GM19455 (cell line): Measurements from ENCODE around the gene CNMD.

Experiments
- ATAC-seq: cut with Tn5 transposase; IDR thresholded peaks from one replicate; pipeline ENCODE4 v1.9.1; 2021; ENCODE audit not compliant: unreplicated experiment

The CNMD gene

DNA sequence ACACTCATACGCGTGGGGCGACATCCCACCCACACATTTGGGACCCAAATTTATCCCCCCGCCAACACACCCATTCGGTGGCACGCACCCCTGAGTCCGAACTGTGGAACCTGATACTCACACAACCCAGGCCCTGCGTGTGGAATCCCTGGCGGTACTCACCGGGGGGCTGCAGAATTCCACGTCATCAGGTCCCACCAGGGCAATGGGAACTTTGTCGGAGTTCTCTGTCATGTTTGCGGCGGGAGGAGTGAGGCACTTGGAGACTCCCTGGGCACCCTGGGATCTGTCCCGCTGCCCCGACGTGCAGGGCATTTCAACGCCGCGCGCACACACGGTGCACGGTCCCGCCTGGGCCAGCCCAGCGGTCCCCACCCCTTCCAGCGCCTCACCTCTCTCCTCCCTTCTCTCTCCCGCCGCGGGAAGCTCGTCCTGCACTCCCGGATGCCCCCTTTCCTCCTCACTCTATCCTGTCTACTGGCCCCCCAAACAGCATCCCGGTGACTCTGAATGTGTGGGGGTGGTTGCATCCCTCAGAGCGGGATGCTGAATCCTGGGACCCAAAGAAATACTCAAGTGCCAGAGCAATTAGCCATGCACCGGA is at the start of gene CNMD:
CNMD (minus strand) TSS at position 353 of the 604 bp plus-strand sequence; CDS start at position 234, 119 bp downstream.
- ATAC-seq, result no peak

DNA sequence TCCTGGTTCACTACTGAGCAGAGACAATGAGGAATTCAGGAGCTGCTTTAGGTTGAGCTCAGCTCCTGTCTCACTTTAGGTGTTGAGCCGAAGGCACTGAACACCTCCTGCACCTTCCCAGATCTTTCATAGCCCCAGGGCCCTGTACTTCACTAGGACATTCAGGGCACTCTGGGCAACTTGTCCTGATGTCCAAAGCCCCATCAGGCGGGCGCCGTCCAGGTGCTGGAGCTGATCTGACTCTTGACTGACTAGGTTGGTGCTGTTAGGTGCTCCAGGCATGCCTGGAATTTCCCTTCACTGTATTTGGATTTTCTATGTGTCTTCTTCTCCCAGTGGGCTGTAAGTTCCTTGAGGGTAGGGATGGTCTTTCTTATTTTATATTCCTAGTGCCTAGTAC is 48.4 kb upstream of the CNMD start:
- ATAC-seq, result no peak

DNA sequence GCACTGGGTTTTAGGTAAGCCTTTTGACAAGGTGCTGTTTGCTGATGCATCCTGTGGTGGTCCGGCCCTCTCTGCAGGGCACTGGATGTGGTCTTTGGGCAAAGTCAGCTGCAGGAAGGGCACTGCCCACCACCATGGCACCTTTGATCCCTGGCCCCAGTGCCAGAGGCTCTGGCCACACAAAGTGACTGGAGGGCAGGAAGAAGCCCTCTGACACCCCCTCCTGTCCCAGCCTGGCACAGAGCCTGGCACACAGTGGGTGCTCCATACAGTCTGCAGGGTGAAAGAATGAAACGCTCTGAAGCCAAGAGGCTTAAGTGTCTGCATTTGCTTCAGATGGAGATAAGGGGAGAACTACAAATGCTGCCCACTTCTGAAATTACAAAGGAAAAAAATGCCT is 47.6 kb upstream of the CNMD start:
- ATAC-seq, result no peak

DNA sequence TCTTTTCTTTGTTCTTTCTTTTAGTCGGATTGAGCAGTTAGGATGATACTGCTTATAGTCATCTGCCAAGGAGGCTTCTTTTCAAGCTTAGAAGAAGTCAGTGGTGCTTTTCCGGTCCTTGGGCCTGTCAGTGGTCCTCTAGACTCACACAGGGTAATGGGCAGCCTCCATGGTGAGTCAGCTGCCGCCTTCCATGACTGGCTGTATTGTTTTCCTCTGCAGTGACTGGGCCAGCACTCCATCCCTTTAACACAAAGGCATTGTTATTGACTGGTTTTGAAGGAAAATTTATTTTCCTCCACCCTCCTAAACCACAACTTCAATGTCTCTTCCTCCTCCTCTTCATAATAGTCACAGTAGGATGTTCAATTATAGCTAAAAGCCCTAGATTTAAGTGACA is 47.1 kb upstream of the CNMD start:
- no peak for ATAC-seq

DNA sequence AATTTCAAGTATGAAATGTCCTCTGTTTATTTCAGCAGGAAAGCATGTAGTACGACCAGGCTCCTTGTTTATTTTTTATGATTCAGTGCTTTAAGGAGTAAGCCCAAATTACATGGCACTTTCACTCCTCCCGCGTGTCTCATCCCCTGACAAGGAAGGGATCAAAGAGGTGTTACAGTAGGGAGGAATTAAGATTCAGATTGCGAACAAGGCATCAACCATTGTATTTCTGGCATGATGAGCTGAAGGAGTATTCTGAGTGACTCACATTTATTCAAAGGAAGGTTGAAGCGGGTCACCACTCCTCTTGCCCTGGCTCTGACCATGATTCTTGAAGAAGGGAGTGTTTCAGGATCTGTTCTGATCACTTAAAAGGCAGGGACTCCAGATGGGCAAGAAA is 46.1 kb upstream of the CNMD start:
- no peak for ATAC-seq

DNA sequence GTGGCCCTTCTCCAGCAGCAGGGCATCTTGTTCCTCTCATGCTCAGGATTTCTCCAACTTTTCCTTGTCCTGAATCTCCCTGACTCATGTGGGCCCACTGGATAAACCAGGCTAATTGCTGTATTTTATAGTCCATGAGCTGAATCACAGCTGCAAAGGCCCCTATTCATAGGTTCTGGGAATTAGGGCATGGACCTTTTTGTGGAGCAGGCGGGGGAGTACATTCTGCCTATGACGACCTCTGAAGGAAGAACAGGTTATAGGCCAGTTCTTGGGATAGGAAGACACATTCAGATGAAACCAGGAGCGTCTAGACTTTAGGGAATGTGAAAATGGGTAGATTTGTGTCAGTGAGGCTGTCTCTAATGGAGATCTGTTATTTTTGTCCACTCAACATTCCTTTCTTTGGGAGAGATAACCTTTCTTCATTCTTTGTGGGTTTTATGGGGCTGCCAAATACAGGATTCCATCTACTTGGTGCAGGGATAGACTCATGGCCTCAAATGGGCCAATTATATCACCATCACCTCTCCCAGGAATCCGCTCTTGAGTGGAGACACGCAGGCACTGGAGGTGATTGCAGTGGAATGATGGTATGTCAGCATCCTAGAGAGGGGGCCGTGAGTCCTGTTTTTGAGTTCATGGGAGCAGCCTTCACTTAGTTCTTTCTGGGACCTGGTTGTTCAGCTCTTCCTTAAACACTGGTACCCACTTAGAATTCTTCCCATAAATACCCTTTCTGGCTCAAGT is 45.1 kb upstream of the CNMD start:
- ATAC-seq, result no peak

DNA sequence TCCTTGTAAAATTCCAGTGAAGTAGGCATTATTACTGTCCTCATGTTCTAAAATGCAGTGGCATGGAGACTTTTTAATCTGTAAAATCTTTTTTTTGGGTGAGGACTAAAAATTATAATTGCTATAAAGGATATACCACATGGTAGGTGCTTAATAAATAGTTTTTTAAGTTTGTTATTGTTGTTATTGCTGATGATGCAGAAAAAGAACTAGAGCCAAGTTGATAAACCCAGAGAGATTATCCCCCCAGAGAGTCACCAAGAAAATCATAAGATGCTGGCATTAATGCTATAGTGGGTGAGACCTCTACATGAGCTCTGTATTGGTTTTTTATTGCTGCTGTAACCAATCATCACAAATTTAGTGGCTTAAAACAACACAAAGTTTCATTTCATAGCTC is 44.3 kb upstream of the CNMD start:
- ATAC-seq, result no peak

DNA sequence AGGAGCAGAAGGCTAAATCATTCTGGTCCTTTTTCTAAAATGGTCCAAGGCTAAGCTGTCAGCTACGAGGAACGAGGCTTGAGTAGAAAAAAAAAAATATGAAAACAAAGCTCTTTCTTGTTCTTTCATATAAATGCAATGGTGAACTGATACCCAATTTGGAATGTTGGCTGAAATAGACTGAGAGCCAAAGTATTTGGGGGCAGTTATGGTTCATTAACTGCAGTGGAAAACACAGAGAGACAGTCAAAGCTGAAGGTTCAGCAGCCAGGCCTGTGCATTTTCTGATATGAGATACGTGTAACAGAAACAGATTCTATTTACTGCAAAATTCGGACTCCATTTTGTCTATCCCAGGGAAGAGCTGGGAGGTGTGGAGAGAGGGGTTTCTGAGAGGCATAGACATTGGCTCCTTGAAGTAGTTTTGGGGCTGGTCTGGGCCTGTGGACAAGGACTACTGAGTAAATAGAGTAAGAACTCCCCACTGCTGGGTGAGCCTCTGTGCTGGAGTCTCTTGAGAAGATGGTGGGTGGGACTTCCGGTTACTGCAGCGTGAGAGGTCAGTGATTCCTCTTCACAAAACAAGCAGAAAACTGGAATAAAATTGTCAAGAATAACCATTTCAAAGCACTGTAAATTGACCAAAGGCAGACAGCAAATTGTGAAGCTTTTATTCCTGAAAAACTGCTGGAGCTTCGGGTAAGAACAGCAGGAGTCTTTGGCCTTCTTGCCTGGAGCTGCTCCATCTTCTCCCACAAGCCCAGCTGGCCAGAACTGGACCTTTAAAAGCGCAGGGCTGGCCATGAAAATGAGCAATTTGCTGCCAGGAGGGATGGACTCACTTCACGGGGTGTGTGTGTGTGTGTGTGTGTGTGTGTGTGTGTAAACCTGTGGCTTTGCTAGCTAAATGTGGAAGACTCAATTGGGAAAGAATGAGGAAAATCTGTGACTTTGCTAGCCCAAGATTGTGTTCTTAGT is 43.1 kb upstream of the CNMD start:
- no peak for ATAC-seq

DNA sequence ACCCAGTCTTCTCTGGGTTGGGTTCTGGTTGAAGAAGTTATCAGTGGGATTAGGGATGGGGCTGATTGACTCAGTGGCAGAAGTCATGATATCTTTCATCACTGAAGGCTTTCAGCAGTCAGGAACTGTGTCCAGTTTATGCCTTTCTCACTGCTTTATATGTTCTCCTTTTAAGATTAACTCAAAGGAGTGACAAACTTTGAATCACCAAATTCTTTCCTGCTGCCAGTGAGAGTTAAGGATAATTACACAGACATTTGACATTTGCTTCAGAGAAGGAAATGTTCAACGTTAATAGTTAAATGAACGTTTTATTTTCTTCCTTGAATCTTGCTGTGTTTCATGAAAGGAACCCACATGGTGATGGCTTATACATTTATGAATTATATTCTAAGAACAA is 41.0 kb upstream of the CNMD start:
- ATAC-seq, result no peak

DNA sequence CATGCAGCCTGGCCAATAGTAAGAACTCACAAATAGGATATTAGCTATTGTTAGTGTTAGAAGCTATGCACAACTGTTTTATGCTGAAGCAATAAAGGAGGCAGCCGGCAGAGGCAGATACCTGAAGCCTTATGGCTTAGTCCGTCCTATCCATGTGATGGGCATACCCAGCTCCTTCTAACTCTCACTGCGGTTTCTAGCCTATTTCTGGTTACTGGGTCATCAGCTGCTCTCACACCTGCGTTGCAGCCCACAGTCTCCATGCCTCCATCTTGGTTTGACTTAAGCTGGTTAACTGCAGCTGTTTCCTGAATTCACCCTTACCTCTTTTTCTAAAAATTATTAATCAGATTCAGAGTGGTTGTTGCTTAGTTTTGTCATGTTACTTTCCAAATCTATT is 40.5 kb upstream of the CNMD start:
- no peak for ATAC-seq

DNA sequence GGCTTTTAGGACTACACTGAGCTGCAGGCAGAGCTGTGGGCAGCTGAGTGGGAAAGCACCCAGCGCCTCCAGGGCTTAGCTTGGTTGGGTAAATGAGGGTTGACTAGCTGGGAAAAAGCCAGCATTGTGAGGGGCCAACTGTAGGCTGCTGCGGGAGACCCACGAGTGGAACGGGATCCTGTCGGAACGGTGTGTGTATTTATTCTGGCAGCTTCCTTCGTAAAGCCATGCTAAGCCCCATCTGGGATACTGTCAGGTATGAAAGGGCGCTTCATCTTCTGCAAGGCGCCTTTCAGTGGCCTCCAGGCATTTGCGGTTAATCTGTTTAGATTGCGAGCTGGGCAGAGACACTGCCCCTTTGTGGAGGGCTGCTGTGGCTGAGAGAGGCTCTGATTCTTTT is 39.5 kb upstream of the CNMD start:
- no peak for ATAC-seq

DNA sequence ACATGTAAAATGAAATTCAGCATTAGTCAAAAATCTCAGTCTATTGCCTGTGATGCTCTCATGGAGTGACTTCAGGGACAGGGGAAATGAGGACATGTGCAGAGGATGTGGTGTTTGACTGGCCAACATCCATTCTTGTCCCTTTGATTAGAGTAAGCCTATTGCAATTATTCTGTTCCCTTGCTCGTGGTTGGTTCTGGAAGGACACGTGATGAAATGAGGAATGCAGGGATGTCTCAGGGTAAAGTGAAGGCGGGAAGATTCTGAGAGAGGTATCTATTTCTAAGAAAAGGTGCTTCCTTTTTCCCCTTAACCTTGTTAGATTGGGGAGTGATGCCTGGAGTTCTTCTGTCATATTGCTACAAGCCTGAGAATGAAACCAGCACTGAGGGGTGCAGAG is 37.1 kb upstream of the CNMD start:
- ATAC-seq, result no peak

DNA sequence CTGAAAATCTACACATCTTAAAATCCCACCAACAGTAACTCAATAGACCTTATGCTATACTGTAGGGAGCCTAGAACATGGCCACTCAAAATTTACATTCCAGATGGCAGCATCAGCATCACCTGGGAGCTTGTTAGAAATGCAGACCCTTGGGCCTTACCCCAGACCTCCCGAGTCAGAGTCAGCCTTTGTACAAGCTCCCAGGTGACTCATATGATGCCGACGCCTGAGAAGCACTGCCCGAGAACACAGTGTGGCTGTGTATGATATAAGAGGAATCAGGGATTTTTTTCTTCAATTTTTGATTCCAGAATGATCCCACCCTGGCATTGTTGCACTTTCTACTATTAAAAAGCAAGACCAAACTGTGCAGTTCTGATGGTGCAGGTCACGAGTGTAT is 35.9 kb upstream of the CNMD start:
- ATAC-seq, result no peak

DNA sequence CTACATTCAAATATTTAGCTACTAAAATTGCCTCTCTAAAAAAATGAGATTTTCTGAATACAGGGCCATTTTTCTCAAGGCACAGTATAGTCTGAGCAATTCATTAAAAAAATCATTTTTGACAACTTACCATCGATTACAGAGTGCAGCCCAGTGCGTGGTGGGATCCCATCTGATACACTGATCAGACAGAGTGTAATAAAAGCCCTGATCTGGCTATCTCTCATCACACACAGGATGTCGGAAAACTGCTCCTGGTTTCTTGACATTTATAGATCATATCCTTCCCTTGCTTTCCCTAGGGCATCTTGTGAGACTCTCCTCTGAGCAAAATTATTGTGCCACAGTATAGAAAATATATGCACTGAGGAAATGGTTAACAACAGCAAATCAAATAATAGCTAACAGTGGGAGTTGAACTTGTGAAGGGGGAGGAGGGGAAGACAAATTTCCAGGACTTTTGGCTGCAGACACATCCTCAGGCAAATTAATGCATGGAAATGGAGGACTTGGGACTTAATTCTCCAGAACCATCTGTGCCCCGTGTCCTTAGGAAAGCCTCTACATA is 28.4 kb upstream of the CNMD start:
- no peak for ATAC-seq

DNA sequence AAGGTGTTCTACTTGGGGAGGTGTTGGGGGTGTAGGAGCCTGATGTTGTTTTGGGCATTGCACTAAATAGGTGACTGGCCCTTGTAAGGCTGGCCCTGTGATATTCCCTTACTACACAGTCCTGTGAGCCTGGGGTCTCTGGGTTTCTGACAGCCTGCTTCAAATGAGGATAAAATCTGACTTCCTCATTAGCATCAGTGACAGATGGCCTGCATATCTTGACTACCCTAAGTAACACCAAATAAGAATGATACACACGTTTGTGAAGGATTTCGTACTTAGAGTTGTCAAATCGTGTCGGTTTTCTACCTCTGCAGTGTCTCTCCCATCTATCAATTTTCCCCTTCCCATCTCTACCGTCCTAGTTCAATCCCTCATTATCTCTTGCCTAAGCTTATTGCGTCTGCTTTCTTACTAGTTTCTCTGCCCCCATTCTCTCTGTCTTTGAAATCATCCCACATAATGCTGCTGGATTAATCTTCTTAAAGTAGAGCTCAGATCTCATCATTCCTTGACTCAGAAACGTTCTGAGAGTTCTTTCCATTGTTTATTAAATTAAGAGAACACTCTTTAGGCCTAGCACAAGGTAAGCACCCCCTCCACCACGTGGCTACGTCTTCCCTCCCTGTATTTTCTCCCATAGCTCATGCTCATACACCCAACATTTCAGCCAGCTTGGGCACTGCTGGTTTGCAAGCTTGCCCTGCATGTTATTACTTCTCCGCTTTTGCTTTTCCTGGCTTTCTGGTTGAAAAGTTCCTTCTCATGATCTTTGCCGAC is 26.2 kb upstream of the CNMD start:
- no peak for ATAC-seq

DNA sequence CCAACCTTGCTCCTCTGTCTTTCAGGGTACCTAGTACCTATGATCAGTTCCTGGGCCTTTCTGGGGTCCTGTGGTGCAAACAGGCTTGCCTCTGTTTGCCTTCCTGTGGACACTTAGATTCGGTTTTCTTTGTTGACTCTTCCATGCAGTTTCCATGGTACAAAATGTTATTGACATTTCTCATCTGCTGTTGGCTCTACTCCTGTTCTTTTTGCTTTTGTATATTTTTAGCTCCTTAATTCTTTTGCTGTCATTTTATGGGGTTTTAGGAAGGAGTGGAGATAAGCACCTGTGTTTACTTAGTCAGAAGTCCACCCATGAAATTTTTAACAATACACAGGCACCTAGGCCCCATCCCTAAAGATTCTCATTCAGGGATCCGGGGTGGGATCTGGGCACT is 20.5 kb upstream of the CNMD start:
- no peak for ATAC-seq

DNA sequence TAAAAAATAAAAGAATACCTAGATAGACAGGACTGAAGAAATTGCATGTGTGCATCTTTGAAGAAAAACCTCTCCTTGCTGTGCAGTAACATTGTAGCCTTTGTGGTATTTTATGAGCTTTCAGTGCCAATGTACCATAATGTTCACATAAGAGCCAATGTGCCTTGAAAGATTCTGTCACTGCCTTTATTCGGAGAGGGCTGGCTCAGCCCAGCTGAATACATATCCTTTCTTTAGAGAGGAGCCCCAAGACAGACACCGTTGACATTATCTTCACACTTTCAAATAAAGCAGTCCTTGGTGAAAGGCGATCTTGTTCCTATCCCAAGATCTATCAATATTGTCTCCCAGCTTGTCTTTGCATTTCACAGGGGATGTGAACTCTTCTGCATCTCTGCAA is 18.5 kb upstream of the CNMD start:
- no peak for ATAC-seq

DNA sequence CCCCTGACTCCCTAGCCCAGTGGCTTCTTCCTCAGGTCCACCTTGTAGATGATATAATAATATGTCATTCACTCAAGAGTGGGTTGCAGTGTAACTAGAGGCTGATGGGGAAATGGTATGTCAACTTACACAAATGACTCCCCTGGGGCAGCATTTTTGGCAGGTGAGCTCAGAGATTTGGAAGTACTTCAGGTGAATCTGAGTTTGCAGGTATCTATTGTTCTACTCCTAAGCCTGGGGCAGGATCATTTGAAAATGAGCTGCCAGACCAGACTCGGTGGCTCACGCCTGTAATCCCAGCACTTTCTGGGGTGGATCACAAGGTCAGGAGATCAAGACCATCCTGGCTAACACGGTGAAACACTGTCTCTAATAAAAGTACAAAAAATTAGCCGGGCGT is 11.6 kb upstream of the CNMD start:
- no peak for ATAC-seq

DNA sequence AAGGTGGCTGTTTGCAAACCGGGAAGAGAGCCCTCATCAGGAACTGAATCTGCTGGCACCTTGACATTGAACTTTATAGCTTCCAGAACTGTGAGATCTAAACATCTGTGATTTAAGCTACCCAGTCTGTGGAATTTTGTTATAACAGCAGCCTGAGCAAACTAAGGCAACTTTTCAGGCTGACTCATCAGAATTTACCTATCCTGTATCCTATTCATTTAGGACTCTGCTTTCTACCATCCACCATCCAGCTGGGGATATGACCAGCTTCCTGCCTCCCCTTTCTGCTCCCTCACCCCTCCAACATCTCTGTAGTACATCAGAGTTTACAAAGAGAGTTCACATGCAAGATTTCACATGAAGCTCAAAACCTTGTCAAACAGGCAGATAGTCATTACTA is 11.1 kb upstream of the CNMD start:
- no peak for ATAC-seq

DNA sequence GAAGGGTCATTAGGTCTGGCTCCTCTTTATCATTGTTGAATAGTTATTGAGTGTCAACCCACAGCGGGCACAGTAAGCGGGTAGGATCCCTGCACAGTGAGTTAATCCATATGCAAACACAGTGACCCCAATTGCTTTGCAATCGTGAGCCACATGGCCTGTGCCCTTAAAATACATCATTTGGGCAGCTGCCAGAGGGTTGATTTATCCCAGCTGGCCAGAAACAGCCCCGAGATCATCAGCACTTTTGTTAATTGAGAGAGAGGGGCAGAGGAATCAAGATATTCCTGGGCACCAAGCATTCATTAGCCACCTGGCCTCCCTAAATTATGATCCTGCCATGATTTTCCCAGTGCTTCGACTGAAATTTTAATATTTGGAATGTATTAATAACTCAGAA is 9.8 kb upstream of the CNMD start:
- ATAC-seq, result no peak

DNA sequence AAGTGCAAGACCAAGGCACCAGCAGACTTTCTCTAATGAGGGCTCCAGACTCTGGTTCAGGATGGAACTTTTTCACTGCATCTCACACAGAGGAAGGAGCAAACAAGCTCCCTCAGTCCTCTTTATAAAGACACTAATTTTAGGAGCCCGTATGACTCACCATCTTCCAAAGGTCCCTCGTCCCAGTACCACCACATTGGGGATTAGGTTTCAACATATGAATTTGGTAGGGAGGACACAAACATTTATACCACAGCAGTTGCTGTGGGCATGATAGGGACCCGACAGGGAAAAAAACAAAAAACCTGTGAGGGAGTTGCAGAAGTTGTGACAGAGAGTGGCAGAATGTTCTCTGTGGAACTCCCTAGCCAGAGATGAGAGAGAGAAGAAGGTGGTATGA is 6.5 kb upstream of the CNMD start:
- ATAC-seq, result no peak
